ENCODE measurements around the gene TUBG2.

- TF ChIP-seq CTCF (conservative IDR thresholded peaks at IDR 0.05) (no peak), EZH2 (IDR thresholded peaks at IDR 0.05; ENCODE audit: low read depth) (no peak)
Observed at GRCh38 chr17:42684929-42685556, 26.0 kb downstream of the TUBG2 start.

Data from PC-9 (cell line).